Endothelial cell of umbilical vein (primary cell): Measurements from ENCODE around the gene MBNL2. TPM values are rescaled to one million over a fixed set of nuclear protein-coding genes. Genes with fewer than 3 reads are reported as not detected.

ENCODE experiments used
- BruUV-seq: library from RNA; stranded (reverse); fragments of 400-500 nt; replicated peaks from 2 replicates; lab custom pipeline; 2021; lab: Mats Ljungman, UMichigan
- CTCF ChIA-PET: fragments of 300-600, 350-600 bp; sonication (Branson Sonifier 250); formaldehyde crosslinking; loops from one replicate; lab custom pipeline; 2021; ENCODE audit warnings: antibody characterized with exemption, inconsistent platforms; lab: Charles Lee
- POLR2A ChIA-PET: fragments of 300-600, 350-600 bp; sonication (Branson Sonifier 250); formaldehyde crosslinking; loops from one replicate; lab custom pipeline; 2021; ENCODE audit warnings: antibody characterized with exemption, inconsistent platforms; lab: Charles Lee
- DNase-seq: peaks from one replicate; pipeline ENCODE4 v3.0.0-alpha.2; 2011; ENCODE audit warnings: low read depth, low spot score
- FAIRE-seq: peaks from 2 replicates; lab custom pipeline; 2011; peaks lifted over from hg19 to GRCh38; lab: Jason Lieb, UNC
- H2AFZ ChIP-seq: 2 replicates; pipeline ENCODE4 v1.6.0; 2012; ENCODE audit warnings: low read depth, low read length, control low read depth, inconsistent platforms
- H3K27ac ChIP-seq: 2 replicates; pipeline ENCODE4 v1.5.1; 2011; ENCODE audit warnings: low read depth, mild to moderate bottlenecking, control low read depth, low read length, moderate library complexity; ENCODE audit not compliant: insufficient read depth
- H3K27me3 ChIP-seq, 2 experiments: 2 replicates each; pipeline versions ENCODE4 v1.6.0 to v1.6.1; 2011; ENCODE audit warnings: low read length in 2 of 2, mixed read lengths in 1 of 2; ENCODE audit not compliant: control insufficient read depth in 2 of 2, insufficient read depth in 2 of 2
- H3K36me3 ChIP-seq, 2 experiments: 2 replicates in 1 of 2; 3 replicates in 1 of 2; pipeline ENCODE4 v1.5.1; 2011; ENCODE audit warnings: low read length in 2 of 2, mild to moderate bottlenecking in 1 of 2, moderate library complexity in 1 of 2; ENCODE audit not compliant: control insufficient read depth in 2 of 2, insufficient read depth in 2 of 2; ENCODE audit errors: extremely low read depth in 1 of 2
- H3K4me1 ChIP-seq: 3 replicates; pipeline ENCODE4 v1.5.1; 2011; ENCODE audit warnings: mild to moderate bottlenecking, low read length; ENCODE audit not compliant: control insufficient read depth, insufficient read depth; ENCODE audit errors: extremely low read depth
- H3K4me2 ChIP-seq: 2 replicates; pipeline ENCODE4 v1.6.1; 2011; ENCODE audit warnings: low read length, control low read depth, mixed read lengths; ENCODE audit not compliant: insufficient read depth
- H3K4me3 ChIP-seq, 3 experiments: fragments of 200-600 bp in 1 of 3; sonication (generic), shearing (Covaris generic) in 1 of 3; replicated peaks in 1 of 3; 2 replicates each; pipeline ENCODE4 v1.5.1; 2011 to 2016; ENCODE audit warnings: control low read depth in 3 of 3, low read length in 3 of 3, mild to moderate bottlenecking in 2 of 3, inconsistent platforms in 1 of 3, low read depth in 1 of 3, moderate library complexity in 1 of 3; ENCODE audit not compliant: insufficient read depth in 1 of 3
- H3K79me2 ChIP-seq: 2 replicates; pipeline ENCODE4 v1.6.0; 2012; ENCODE audit warnings: low read length, inconsistent platforms; ENCODE audit not compliant: control insufficient read depth, insufficient read depth
- H3K9ac ChIP-seq: replicated peaks from 2 replicates; pipeline ENCODE3; 2011; ENCODE audit warnings: low read length, control low read depth; ENCODE audit not compliant: insufficient read depth; ENCODE audit errors: extremely low read depth
- H3K9me1 ChIP-seq: replicated peaks from 3 replicates; pipeline ENCODE4 v1.6.0; 2011; ENCODE audit warnings: mild to moderate bottlenecking, low read length; ENCODE audit not compliant: control insufficient read depth, insufficient read depth; ENCODE audit errors: extremely low read depth
- H3K9me3 ChIP-seq: replicated peaks from 2 replicates; pipeline ENCODE4 v1.5.1; 2012; ENCODE audit warnings: low read length, inconsistent platforms; ENCODE audit not compliant: control insufficient read depth, insufficient read depth
- H4K20me1 ChIP-seq: replicated peaks from 2 replicates; pipeline ENCODE3; 2011; ENCODE audit warnings: mild to moderate bottlenecking, low read length; ENCODE audit not compliant: control insufficient read depth, insufficient read depth; ENCODE audit errors: extremely low read depth
- EZH2 ChIP-seq: IDR thresholded peaks from 2 replicates; pipeline ENCODE4 v1.6.1; 2012; ENCODE audit warnings: borderline replicate concordance, low read depth, mild to moderate bottlenecking, moderate library complexity, low read length, inconsistent platforms; ENCODE audit not compliant: severe bottlenecking
- FOS ChIP-seq: IDR thresholded peaks from 2 replicates; pipeline ENCODE4 v1.6.1; 2011; ENCODE audit warnings: mild to moderate bottlenecking, low read length, moderate library complexity, borderline replicate concordance; ENCODE audit not compliant: insufficient read depth
- GATA2 ChIP-seq: IDR thresholded peaks from 2 replicates; pipeline ENCODE4 v1.7.0; 2011; ENCODE audit warnings: low read depth, mild to moderate bottlenecking, moderate library complexity, mixed read lengths, low read length; ENCODE audit not compliant: insufficient read length, insufficient read depth
- JUN ChIP-seq: IDR thresholded peaks from 2 replicates; pipeline ENCODE4 v1.6.1; 2011; ENCODE audit warnings: borderline replicate concordance, low read depth; ENCODE audit not compliant: insufficient read length, insufficient read depth
- MYC ChIP-seq: IDR thresholded peaks from one replicate; pipeline ENCODE4 v1.6.1; 2011; ENCODE audit warnings: mild to moderate bottlenecking, low read depth, low read length
- POLR2A ChIP-seq: IDR thresholded peaks from 2 replicates; pipeline ENCODE4 v1.6.1; 2012; ENCODE audit warnings: low read depth, mild to moderate bottlenecking, control low read depth, low read length
- POLR2AphosphoS5 ChIP-seq: IDR thresholded peaks from 2 replicates; pipeline ENCODE4 v1.6.1; 2012; ENCODE audit warnings: low read depth, mild to moderate bottlenecking, control low read depth, low read length, moderate library complexity; ENCODE audit not compliant: insufficient read depth
- dilution Hi-C: fragments of 300-500 bp; cut with MboI; formaldehyde crosslinking; loops from one replicate; pipeline ENCODE4 v1.15.0; 2019; ENCODE audit warnings: low sequenced_read_pairs; ENCODE audit not compliant: extremely low pct_ligation_motif_present
- intact Hi-C: fragments of 100-400 bp; cut with micrococcal nuclease; formaldehyde crosslinking; loops from one replicate; pipeline ENCODE4 v1.10.0; 2022
- polyA plus RNA-seq, 4 experiments: library from polyadenylated mRNA; depleted of rRNA in 3 of 4; stranded (reverse) in 3 of 4; unstranded in 1 of 4; fragments of >200 nt; gene quantifications; 2 replicates each; pipeline versions ENCODE4 v1.2.1 to v1.2.3, GENCODE V29; 2011 to 2012; ENCODE audit warnings: missing spikeins in 1 of 4
- total RNA-seq: library from RNA; stranded (reverse); gene quantifications from 2 replicates; pipeline ENCODE4 v1.2.3, GENCODE V29; 2021
- TF ChIP-seq, protein P1 (sequence below): IDR thresholded peaks from 2 replicates; pipeline ENCODE4 v1.6.1; 2011; ENCODE audit not compliant: insufficient read depth, insufficient read length
- TF ChIP-seq, protein P2 (sequence below), 2 donors: IDR thresholded peaks; 1 replicate in 1 of 2; 2 replicates in 1 of 2; pipeline ENCODE4 v1.5.1; 2011; ENCODE audit warnings: low read length in 2 of 2, mild to moderate bottlenecking in 2 of 2, moderate library complexity in 2 of 2, control low read depth in 1 of 2, inconsistent platforms in 1 of 2, low read depth in 1 of 2; ENCODE audit not compliant: insufficient read depth in 1 of 2; ENCODE audit errors: extremely low read depth in 1 of 2

The MBNL2 gene
- total and polyA plus RNA-seq, 2 donors (not counting 3 experiments of a cell fraction or from before 2014, with no cell fraction given) = 32.9 to 76.5 TPM

DNA sequence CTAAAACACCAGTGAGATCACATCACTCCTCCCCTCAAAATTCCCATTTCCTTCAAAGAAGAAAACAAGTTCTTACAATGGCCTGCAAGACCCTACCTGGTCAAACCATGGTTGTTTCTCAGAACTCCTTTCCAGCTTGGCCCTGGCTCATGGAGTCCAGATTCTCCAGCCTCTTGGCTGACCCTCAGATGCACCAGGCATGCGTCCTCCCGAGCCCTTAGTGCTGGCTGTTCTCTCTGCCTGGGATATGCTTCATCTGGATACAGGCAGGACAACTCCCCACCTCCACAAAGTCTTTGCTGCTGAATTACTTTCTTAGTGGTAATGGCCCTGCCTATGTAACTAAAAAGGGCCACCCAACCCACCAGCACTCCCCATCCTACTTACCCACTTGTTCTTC is 94.3 kb downstream of the MBNL2 start:
- POLR2A ChIA-PET = no interaction called here
- dilution Hi-C loops (no loop called here), intact Hi-C loops (no loop called here)
- Histone ChIP-seq H3K9me1 (no peaks in the 10 kb centered on the region), H3K36me3 (peaks cover 0 to 4% of the 10 kb centered on the region in 2 experiments), H3K79me2 (peaks cover 58% of the 10 kb centered on the region), H4K20me1 (peaks cover 2% of the 10 kb centered on the region), H3K9me3 (no peaks in the 10 kb centered on the region), H3K4me3 (no peak overlapping the region), H3K4me1 (no peaks in the 10 kb centered on the region), H3K27me3 (no peaks in the 10 kb centered on the region), H3K27ac (no peak overlapping the region), H3K9ac (no peak overlapping the region), H2AFZ (no peak overlapping the region), H3K4me2 (no peak overlapping the region)
- CTCF ChIA-PET = interaction anchor here (1.1 kb wide), 1 partner anchor 28 kb away, joined by 3 read pairs; no protein-coding TSS in a partner anchor
- FAIRE-seq = no peak
- TF ChIP-seq POLR2A (no peak), MYC (no peak), JUN (no peak), GATA2 (no peak), POLR2AphosphoS5 (no peak), EZH2 (no peak), FOS (no peak)
- TF ChIP-seq, protein P1, sequence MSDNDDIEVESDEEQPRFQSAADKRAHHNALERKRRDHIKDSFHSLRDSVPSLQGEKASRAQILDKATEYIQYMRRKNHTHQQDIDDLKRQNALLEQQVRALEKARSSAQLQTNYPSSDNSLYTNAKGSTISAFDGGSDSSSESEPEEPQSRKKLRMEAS = no peak
- TF ChIP-seq, protein P2, sequence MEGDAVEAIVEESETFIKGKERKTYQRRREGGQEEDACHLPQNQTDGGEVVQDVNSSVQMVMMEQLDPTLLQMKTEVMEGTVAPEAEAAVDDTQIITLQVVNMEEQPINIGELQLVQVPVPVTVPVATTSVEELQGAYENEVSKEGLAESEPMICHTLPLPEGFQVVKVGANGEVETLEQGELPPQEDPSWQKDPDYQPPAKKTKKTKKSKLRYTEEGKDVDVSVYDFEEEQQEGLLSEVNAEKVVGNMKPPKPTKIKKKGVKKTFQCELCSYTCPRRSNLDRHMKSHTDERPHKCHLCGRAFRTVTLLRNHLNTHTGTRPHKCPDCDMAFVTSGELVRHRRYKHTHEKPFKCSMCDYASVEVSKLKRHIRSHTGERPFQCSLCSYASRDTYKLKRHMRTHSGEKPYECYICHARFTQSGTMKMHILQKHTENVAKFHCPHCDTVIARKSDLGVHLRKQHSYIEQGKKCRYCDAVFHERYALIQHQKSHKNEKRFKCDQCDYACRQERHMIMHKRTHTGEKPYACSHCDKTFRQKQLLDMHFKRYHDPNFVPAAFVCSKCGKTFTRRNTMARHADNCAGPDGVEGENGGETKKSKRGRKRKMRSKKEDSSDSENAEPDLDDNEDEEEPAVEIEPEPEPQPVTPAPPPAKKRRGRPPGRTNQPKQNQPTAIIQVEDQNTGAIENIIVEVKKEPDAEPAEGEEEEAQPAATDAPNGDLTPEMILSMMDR (IDR thresholded peaks at IDR 0.05; ENCODE audit: extremely low read depth in 1 of 2, insufficient read depth in 1 of 2, low read depth in 1 of 2, low read length in 2 of 2) = no peak
- no TSS peak for BruUV-seq
- DNase-seq = no peak
